A549 (cell line): ENCODE data around the gene PIK3C2B. TPM values are rescaled to one million over a fixed set of nuclear protein-coding genes. Genes with fewer than 3 reads are reported as not detected.

Source experiments
- ATAC-seq, 2 experiments: fragments of 200-7000 bp in 1 of 2; fragments of >200 bp in 1 of 2; cut with Nextera tagmentation in 1 of 2; cut with Tn5 transposase in 1 of 2; 3 replicates each; pipeline versions ENCODE4 v1.8.0 to v1.9.1; 2018 to 2020; ENCODE audit warnings: mild to moderate bottlenecking in 1 of 2, moderate library complexity in 1 of 2
- CTCF ChIA-PET: fragments of 300-600 bp; sonication (Branson Sonifier 250); formaldehyde crosslinking; extraction: SDS; loops from one replicate; lab custom pipeline; 2021; ENCODE audit warnings: antibody characterized with exemption, inconsistent platforms; lab: Yijun Ruan, JAX
- POLR2A ChIA-PET: fragments of 350-600 bp; formaldehyde crosslinking; extraction: SDS; loops from one replicate; lab custom pipeline; 2021; ENCODE audit warnings: antibody characterized with exemption, inconsistent platforms; lab: Yijun Ruan, JAX
- DNase-seq, 2 experiments: peaks; one replicate each; pipeline versions ENCODE4 v3.0.0 to v3.0.0-alpha.2; 2011 to 2016; ENCODE audit warnings: low read depth in 1 of 2, low spot score in 1 of 2
- FAIRE-seq: peaks from 2 replicates; lab custom pipeline; 2011; peaks lifted over from hg19 to GRCh38; lab: Jason Lieb, UNC
- H3K27ac ChIP-seq, 2 experiments: fragments of >200 bp; sonication (Bioruptor Twin); formaldehyde crosslinking; 3 replicates each; pipeline ENCODE4 v1.5.1; 2016 to 2017
- H3K4me1 ChIP-seq: fragments of >200 bp; sonication (Bioruptor Twin); formaldehyde crosslinking; 3 replicates; pipeline ENCODE4 v1.6.1; 2016
- H3K4me2 ChIP-seq: fragments of >200 bp; sonication (Bioruptor Twin); formaldehyde crosslinking; 3 replicates; pipeline ENCODE4 v1.6.1; 2016
- H3K4me3 ChIP-seq: fragments of >200 bp; sonication (Bioruptor Twin); formaldehyde crosslinking; 3 replicates; pipeline ENCODE4 v1.5.1; 2016
- H3K9me3 ChIP-seq: fragments of >200 bp; sonication (Bioruptor Twin); formaldehyde crosslinking; 3 replicates; pipeline ENCODE4 v1.6.1; 2016
- CBX8 ChIP-seq: fragments of 200-600 bp; sonication (generic); IDR thresholded peaks from 2 replicates; pipeline ENCODE4 v1.6.1; 2016
- CHD2 ChIP-seq: fragments of 150-350 bp; IDR thresholded peaks from 2 replicates; pipeline ENCODE4 v1.6.1; 2014; ENCODE audit warnings: low read length; ENCODE audit not compliant: partially characterized antibody
- EHMT2 ChIP-seq: fragments of 200-600 bp; sonication (generic); IDR thresholded peaks from 2 replicates; pipeline ENCODE4 v1.6.1; 2016; ENCODE audit warnings: antibody characterized with exemption, low read depth, mild to moderate bottlenecking, moderate library complexity
- ELK1 ChIP-seq: fragments of 150-350 bp; IDR thresholded peaks from 2 replicates; pipeline ENCODE4 v1.6.1; 2014; ENCODE audit warnings: low read depth, mild to moderate bottlenecking, low read length
- ESRRA ChIP-seq: fragments of 150-350 bp; IDR thresholded peaks from 2 replicates; pipeline ENCODE4 v1.6.1; 2014; ENCODE audit warnings: mild to moderate bottlenecking, low read length, borderline replicate concordance
- FOSB ChIP-seq: fragments of 250-450 bp; sonication (Bioruptor Pico); IDR thresholded peaks from 2 replicates; pipeline ENCODE4 v1.5.0; 2020; ENCODE audit warnings: mild to moderate bottlenecking, moderate library complexity
- GATA3 ChIP-seq: IDR thresholded peaks from 2 replicates; pipeline ENCODE4 v1.6.1; 2012; ENCODE audit warnings: borderline replicate concordance
- HDAC2 ChIP-seq: fragments of 200-600 bp; sonication (generic); IDR thresholded peaks from 2 replicates; pipeline ENCODE4 v1.6.1; 2016
- HEYL ChIP-seq: fragments of 250-450 bp; sonication (Bioruptor Pico); IDR thresholded peaks from 2 replicates; pipeline ENCODE4 v1.8.0; 2021; ENCODE audit warnings: mild to moderate bottlenecking, moderate library complexity
- HOXB13 ChIP-seq: fragments of 250-450 bp; sonication (Bioruptor Pico); IDR thresholded peaks from 2 replicates; pipeline ENCODE4 v1.5.0; 2020; ENCODE audit warnings: low read depth, mild to moderate bottlenecking, moderate library complexity
- JUNB ChIP-seq: fragments of >200 bp; sonication (Bioruptor Twin); formaldehyde crosslinking; IDR thresholded peaks from 2 replicates; pipeline ENCODE4 v1.6.1; 2016
- MAZ ChIP-seq: fragments of 150-350 bp; IDR thresholded peaks from 2 replicates; pipeline ENCODE4 v1.6.1; 2014; ENCODE audit warnings: antibody characterized with exemption, low read depth, low read length, borderline replicate concordance
- NFE2L2 ChIP-seq: fragments of 150-350 bp; conservative IDR thresholded peaks from 2 replicates; pipeline ENCODE4 v1.6.1; 2014; ENCODE audit warnings: low read length
- NR3C1 ChIP-seq: fragments of >200 bp; sonication (Bioruptor Twin); formaldehyde crosslinking; IDR thresholded peaks from 3 replicates; pipeline ENCODE4 v1.6.1; 2017
- PBX3 ChIP-seq: IDR thresholded peaks from 2 replicates; pipeline ENCODE4 v1.6.1; 2012
- PHF8 ChIP-seq: fragments of 200-600 bp; sonication (generic); IDR thresholded peaks from 2 replicates; pipeline ENCODE4 v1.6.1; 2016; ENCODE audit warnings: low read depth, mild to moderate bottlenecking, antibody characterized with exemption, moderate library complexity, borderline replicate concordance
- RAD21 ChIP-seq, 2 experiments: fragments of >200 bp in 1 of 2; sonication (Bioruptor Twin) in 1 of 2; formaldehyde crosslinking in 1 of 2; IDR thresholded peaks in 1 of 2; conservative IDR thresholded peaks in 1 of 2; 2 replicates in 1 of 2; 3 replicates in 1 of 2; pipeline ENCODE4 v1.6.1; 2012 to 2018; ENCODE audit warnings: inconsistent platforms in 1 of 2
- REST ChIP-seq: fragments of 200-600 bp; sonication (generic); IDR thresholded peaks from 2 replicates; pipeline ENCODE4 v1.6.1; 2016; ENCODE audit warnings: antibody characterized with exemption, mild to moderate bottlenecking, moderate library complexity
- RFX5 ChIP-seq: fragments of 450-650 bp; IDR thresholded peaks from 2 replicates; pipeline ENCODE4 v1.7.1; 2014; ENCODE audit warnings: antibody characterized with exemption, mild to moderate bottlenecking, moderate library complexity
- RNF2 ChIP-seq: fragments of 200-600 bp; sonication (generic); IDR thresholded peaks from 2 replicates; pipeline ENCODE4 v1.6.1; 2016; ENCODE audit warnings: low read depth, mild to moderate bottlenecking, antibody characterized with exemption, moderate library complexity, borderline replicate concordance
- SMC3 ChIP-seq: fragments of >200 bp; sonication (Bioruptor Twin); formaldehyde crosslinking; IDR thresholded peaks from 3 replicates; pipeline ENCODE4 v1.6.1; 2018; ENCODE audit warnings: inconsistent platforms
- SREBF2 ChIP-seq: fragments of 450-650 bp; IDR thresholded peaks from 2 replicates; pipeline ENCODE4 v1.6.1; 2014; ENCODE audit warnings: mild to moderate bottlenecking, moderate library complexity
- WGBS: methylation state at CpG from one replicate; pipeline ENCODE4 v1.1.6; 2017; ENCODE audit errors: missing lambda C conversion rate; 5-methylcytosine and 5-hydroxymethylcytosine counted together
- polyA plus RNA-seq, 4 experiments: library from polyadenylated mRNA; depleted of rRNA in 3 of 4; stranded (reverse); fragments of >200 nt; fragmentation: RNase III in 1 of 4; extraction: RNeasy Plus Mini Kit Qiagen cat#74134 plus additional on column Dnase treatment in 1 of 4; gene quantifications; 2 replicates in 3 of 4; 3 replicates in 1 of 4; pipeline ENCODE4 v1.2.3, GENCODE V29; 2011 to 2017
- TF ChIP-seq, protein P1 (sequence below): fragments of 450-650 bp; IDR thresholded peaks from 2 replicates; pipeline ENCODE4 v1.6.1; 2014; ENCODE audit warnings: antibody characterized with exemption

The PIK3C2B gene
- polyA plus RNA-seq, 2 of the 4 experiments (the other 2 are of a cell fraction) = 9.2 to 9.7 TPM

DNA sequence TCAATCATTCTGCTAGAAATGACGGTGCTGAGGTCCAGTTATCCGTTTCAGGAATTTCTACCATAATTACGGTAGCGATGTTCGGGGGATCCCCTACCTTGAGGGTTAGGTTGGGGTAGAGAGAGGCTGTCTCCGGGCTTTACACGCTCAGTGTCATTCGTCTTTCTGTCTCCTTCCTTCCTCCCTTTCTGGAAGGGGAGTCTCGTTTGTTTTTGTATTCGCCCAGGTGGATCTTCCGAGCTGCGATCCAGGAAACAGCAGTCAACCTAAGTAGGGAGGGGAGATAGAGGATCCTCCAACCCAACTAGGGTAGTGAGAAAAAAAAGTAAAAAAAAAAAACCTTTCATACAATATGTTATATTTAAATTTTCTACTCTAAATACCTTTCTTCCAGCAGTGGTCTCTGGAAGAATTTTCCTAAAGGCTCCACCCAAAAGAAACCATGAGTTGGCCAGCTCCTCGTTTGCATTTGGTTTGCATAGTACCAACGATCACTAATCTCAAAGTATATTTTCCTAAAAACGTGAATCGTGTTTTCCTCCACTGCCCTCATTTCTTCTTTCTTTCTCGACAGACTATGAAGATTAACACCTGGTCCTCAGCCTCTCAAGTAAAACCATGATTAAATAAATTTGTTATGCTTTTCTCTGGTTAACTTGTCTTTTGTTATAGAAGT lies 611 bp upstream of the PIK3C2B start:
- ChIA-PET CTCF (interaction anchor here (0.6 to 20.5 kb wide), 21 partner anchors 8 to 312 kb away, joined by 3 to 530 read pairs (median 5); partner anchors contain the start of gene MDM4), POLR2A (interaction anchor here (1.0 to 2.9 kb wide), 6 partner anchors 8 to 118 kb away, joined by 3 to 23 read pairs (median 10); no protein-coding TSS in a partner anchor)
- H3K4me3 ChIP-seq = peak overlapping the region; percentile 70
- peak; percentile 7 to 14; a peak in 5 of 6 replicates for ATAC-seq
- FAIRE-seq = no peak
- H3K4me2 ChIP-seq = peak overlapping the region; percentile 94
- DNase-seq = no peak
- no peak for TF ChIP-seq NFE2L2
- TF ChIP-seq CBX8 = no peak
- no peak for TF ChIP-seq MAZ
- no peak for TF ChIP-seq FOSB
- no peak for TF ChIP-seq HEYL (CRISPR knock-in tag)
- no peak for TF ChIP-seq HOXB13 (CRISPR knock-in tag)
- 0 out of 2 replicates have a peak, but pooled peaks have one; percentile 21 for TF ChIP-seq REST
- TF ChIP-seq PHF8 = 0 out of 2 replicates have a peak, but pooled peaks have one; percentile 1
- TF ChIP-seq NR3C1 = no peak
- TF ChIP-seq SMC3 = no peak
- TF ChIP-seq, protein P1, sequence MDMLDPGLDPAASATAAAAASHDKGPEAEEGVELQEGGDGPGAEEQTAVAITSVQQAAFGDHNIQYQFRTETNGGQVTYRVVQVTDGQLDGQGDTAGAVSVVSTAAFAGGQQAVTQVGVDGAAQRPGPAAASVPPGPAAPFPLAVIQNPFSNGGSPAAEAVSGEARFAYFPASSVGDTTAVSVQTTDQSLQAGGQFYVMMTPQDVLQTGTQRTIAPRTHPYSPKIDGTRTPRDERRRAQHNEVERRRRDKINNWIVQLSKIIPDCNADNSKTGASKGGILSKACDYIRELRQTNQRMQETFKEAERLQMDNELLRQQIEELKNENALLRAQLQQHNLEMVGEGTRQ = no peak
- TF ChIP-seq CHD2 = no peak
- WGBS = 13% methylated on average over 17 of the region's 17 CpGs
- peak overlapping the region; percentile 87 to 94 for H3K27ac ChIP-seq
- peaks cover 24% of the 10 kb centered on the region; the same call in 2 of the 3 replicates for H3K4me1 ChIP-seq
- H3K9me3 ChIP-seq = no peaks in the 10 kb centered on the region

GRCh38 chr1:204493984-204494280 lies 673 bp downstream of the PIK3C2B start:
- FAIRE-seq (no peak), ATAC-seq (peak; percentile 66 to 72; a peak in 5 of 6 replicates), DNase-seq (peak; percentile 45 to 58)
- H3K9me3 ChIP-seq = no peaks in the 10 kb centered on the region
- peaks cover 24% of the 10 kb centered on the region; the same call in 2 of the 3 replicates for H3K4me1 ChIP-seq
- peak overlapping the region; percentile 94 for H3K4me2 ChIP-seq
- POLR2A ChIA-PET = interaction anchor here (0.6 to 2.9 kb wide), 9 partner anchors 9 to 203 kb away, joined by 3 to 23 read pairs (median 5); partner anchors contain the start of gene MDM4
- H3K4me3 ChIP-seq = peak overlapping the region; percentile 70
- 3% methylated on average over 4 of the region's 14 CpGs for WGBS
- CTCF ChIA-PET = interaction anchor here (0.6 to 20.5 kb wide), 27 partner anchors 8 to 687 kb away, joined by 3 to 530 read pairs (median 5); partner anchors contain the start of gene MDM4
- TF ChIP-seq HDAC2 = no peak
- TF ChIP-seq GATA3 = no peak
- TF ChIP-seq REST = no peak
- TF ChIP-seq ELK1 = no peak
- no peak for TF ChIP-seq CHD2
- no peak for TF ChIP-seq RAD21 (conservative IDR thresholded peaks at IDR 0.05 in 1 of 2, IDR thresholded peaks at IDR 0.05 in 1 of 2)
- no peak for TF ChIP-seq ESRRA
- no peak for TF ChIP-seq EHMT2
- TF ChIP-seq RFX5 = no peak
- TF ChIP-seq MAZ = no peak
- TF ChIP-seq NR3C1 = no peak
- TF ChIP-seq JUNB = no peak
- TF ChIP-seq PBX3 = no peak
- no peak for TF ChIP-seq SREBF2
- no peak for TF ChIP-seq RNF2
- peak overlapping the region; percentile 87 to 94 for H3K27ac ChIP-seq
